AG09309 (cell line): Measurements from ENCODE around the gene RASSF10.

ENCODE experiments used
- DNase-seq: peaks from one replicate; pipeline ENCODE4 v3.0.0-alpha.2; 2010; ENCODE audit warnings: low read depth
- H3K4me3 ChIP-seq: 2 replicates; pipeline ENCODE4 v1.5.1; 2011; ENCODE audit warnings: mild to moderate bottlenecking, low read depth, low read length, moderate library complexity; ENCODE audit not compliant: control insufficient read depth
- TF ChIP-seq, protein P1 (sequence below): IDR thresholded peaks from 2 replicates; pipeline ENCODE4 v1.5.1; 2011; ENCODE audit warnings: mild to moderate bottlenecking, low read depth, low read length, inconsistent platforms; ENCODE audit not compliant: insufficient read depth, control insufficient read depth; ENCODE audit errors: missing control alignments

Gene RASSF10

DNA sequence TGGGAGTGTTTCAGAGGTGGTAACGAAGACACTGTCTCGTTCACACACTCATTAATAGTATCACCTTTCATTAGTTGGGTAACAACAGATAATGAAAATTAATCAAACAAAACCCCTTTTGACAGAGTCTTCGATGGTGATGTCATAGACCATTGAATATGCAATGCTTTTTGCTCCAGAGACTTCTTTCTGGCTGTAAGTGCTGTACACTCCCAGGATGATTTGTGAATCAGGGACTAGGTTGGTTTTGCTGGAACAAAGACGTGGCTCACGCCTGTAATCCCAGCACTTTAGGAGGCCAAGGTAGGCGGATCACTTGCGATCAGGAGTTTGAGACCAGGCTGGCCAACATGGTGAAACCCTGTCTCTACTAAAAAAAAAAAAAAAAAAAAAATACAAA lies 9.5 kb upstream of the RASSF10 start:
- no peak overlapping the region for H3K4me3 ChIP-seq
- TF ChIP-seq, protein P1, sequence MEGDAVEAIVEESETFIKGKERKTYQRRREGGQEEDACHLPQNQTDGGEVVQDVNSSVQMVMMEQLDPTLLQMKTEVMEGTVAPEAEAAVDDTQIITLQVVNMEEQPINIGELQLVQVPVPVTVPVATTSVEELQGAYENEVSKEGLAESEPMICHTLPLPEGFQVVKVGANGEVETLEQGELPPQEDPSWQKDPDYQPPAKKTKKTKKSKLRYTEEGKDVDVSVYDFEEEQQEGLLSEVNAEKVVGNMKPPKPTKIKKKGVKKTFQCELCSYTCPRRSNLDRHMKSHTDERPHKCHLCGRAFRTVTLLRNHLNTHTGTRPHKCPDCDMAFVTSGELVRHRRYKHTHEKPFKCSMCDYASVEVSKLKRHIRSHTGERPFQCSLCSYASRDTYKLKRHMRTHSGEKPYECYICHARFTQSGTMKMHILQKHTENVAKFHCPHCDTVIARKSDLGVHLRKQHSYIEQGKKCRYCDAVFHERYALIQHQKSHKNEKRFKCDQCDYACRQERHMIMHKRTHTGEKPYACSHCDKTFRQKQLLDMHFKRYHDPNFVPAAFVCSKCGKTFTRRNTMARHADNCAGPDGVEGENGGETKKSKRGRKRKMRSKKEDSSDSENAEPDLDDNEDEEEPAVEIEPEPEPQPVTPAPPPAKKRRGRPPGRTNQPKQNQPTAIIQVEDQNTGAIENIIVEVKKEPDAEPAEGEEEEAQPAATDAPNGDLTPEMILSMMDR, result no peak
- no peak for DNase-seq

DNA sequence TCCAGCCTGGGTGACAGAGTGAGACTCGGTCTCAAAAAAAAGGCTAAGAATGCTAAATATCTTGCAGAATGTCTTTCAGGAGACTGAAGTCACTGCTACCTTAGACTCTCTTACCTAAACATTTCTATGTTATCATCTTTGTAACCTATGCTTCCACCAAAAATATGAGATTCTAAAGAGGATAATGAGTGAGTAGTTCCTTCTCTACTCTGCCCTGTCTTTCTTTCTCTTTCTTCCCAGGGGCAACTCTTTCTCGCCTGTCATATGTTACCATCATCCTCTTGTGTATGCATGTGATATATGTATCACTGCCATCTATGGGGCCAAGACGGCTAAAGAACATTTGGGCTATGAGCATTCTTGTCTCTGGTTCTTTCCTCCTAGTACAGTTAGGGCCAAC lies 9.0 kb upstream of the RASSF10 start:
- DNase-seq, result no peak
- TF ChIP-seq, protein P1, result no peak
- H3K4me3 ChIP-seq, result no peak overlapping the region

- no peak for DNase-seq
- H3K4me3 ChIP-seq, result no peak overlapping the region
- TF ChIP-seq, protein P1, result no peak
Observed at GRCh38 chr11:13000721-13001120, 8.4 kb upstream of the RASSF10 start.

- no peak overlapping the region for H3K4me3 ChIP-seq
- DNase-seq, result no peak
- TF ChIP-seq, protein P1, result no peak
Observed at GRCh38 chr11:13003736-13004493, 5.2 kb upstream of the RASSF10 start.

DNA sequence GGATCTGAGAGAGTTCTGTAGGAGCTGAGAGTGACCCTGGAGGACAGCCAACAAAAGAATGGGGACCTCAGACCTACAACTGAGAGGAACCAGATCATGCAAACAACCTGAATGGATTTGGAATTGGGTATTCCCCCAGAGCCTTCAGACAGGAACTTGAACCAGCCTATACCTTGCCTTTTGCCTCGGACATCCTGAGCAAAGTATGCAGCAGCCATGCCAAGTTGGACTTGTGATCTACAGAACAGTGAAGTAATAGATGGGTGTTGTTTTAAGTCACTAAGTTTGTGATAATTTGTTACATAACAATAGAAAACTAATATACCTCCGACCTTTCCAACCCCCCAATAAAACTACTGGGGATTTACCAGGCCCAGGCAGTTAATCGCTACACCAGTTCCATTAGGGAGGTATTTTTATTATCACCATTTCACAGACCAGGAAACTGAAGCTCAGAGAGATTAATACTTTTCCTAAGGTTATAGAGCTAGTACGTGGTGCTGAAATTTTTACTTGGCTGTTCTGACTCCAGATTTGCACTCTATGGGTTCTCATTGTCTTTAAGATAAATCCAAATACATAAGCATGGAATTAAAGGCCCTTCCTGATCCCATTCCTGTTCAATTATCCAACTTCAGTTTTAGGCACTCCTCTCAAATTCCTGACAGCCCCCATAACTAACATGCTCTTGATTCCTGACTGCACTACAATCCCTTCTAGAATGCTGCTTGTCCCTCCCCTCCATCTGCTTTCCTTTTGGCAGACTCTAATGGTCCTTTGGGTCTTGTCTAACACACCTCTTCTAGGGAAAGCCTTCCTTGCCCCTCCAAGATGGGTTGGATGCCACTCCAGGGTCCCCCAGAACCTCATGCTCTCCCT lies 1.7 kb upstream of the RASSF10 start:
- no peak for DNase-seq
- no peak overlapping the region for H3K4me3 ChIP-seq
- TF ChIP-seq, protein P1, result no peak

DNA sequence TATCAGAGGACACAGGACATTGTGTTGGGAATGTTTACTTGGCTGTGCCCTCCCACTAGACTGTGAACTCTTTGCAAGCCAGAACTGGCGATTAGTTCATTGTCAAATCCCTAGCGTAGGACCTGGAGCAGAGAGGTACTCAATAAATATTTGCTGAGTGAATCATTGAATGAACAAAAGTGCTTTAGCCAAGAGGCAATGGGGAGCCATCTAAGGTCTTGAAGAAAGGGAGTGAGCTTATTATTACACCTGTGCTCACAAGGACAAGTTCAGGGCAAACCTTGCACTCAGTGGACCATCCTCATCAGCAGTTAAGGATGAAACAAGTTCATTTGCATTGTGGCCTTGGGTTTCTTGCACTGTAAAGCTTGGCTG lies 1.1 kb upstream of the RASSF10 start:
- no peak for DNase-seq
- no peak overlapping the region for H3K4me3 ChIP-seq
- TF ChIP-seq, protein P1, result no peak
